T-helper 2 cell treated with Interferon-gamma antibody and Interleukin-4, amounts not matched to agents 5 μg/mL and 100 μg/mL, for 36 hours (primary cell): Measurements from ENCODE around the gene DTD1.

Experiments used
- DNase-seq: peaks from one replicate; pipeline ENCODE4 v3.0.0; 2021; ENCODE audit warnings: low spot score
- H3K27ac Mint-ChIP-seq: one replicate; pipeline ENCODE4 v1.8.0; 2021; ENCODE audit warnings: mild to moderate bottlenecking, mixed read lengths
- H3K27me3 Mint-ChIP-seq: one replicate; pipeline ENCODE4 v1.8.0; 2021; ENCODE audit warnings: low read depth, mixed read lengths
- H3K36me3 Mint-ChIP-seq: one replicate; pipeline ENCODE4 v1.8.0; 2021; ENCODE audit warnings: low read depth, mixed read lengths
- H3K4me1 Mint-ChIP-seq: one replicate; pipeline ENCODE4 v1.8.0; 2021; ENCODE audit warnings: low read depth, mixed read lengths
- H3K4me3 Mint-ChIP-seq: one replicate; pipeline ENCODE4 v1.8.0; 2022; ENCODE audit warnings: mild to moderate bottlenecking, moderate library complexity, mixed read lengths
- H3K9me3 Mint-ChIP-seq: one replicate; pipeline ENCODE4 v1.8.0; 2021; ENCODE audit warnings: mixed read lengths

The DTD1 gene

DNA sequence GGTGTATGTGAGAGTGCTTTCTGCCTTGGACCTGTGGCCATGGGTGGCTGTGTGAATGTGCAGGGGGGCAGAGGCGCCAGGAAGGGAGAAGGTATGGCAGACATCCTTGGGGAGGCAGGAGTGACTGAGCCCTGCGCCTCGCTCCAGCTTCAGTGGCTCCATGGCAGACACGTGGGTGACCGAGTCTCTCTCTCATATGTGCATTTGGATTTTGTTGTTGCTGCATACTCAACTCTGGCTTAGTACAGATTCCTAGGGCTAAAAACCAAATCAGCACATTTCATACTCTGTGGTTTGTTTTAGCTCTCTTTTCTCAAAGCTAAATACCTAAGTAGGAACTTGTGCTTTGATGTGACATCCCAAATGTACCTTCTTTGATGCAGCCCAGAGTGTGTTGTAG, 97.6 kb downstream of the DTD1 start:
- Mint-ChIP-seq H3K27me3 (no peaks in the 10 kb centered on the region), H3K4me1 (no peaks in the 10 kb centered on the region), H3K9me3 (no peaks in the 10 kb centered on the region), H3K4me3 (no peak overlapping the region), H3K27ac (no peak overlapping the region), H3K36me3 (no peaks in the 10 kb centered on the region)
- DNase-seq, result no peak

DNA sequence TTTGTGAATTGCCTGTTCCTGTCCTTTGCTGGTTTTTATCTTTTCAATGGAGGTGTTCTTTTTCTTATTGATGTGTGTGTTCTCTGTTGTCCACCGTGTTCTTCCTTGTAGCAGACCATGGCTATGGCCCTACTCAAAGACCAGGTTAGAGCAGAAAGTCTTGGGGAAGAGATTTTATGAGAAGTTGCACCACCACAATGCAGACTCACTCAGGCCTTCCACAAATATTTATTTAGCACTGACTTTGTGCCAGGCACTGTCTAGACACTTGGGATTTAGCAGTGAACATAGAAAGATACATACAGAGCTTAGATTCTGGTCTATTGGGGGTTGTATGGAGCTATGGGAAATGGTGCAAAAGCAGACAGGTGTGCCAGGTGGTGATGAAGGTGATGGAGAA, 98.8 kb downstream of the DTD1 start:
- Mint-ChIP-seq H3K27ac (no peak overlapping the region), H3K4me1 (no peaks in the 10 kb centered on the region), H3K36me3 (no peaks in the 10 kb centered on the region), H3K9me3 (no peaks in the 10 kb centered on the region), H3K4me3 (no peak overlapping the region), H3K27me3 (no peaks in the 10 kb centered on the region)
- no peak for DNase-seq

DNA sequence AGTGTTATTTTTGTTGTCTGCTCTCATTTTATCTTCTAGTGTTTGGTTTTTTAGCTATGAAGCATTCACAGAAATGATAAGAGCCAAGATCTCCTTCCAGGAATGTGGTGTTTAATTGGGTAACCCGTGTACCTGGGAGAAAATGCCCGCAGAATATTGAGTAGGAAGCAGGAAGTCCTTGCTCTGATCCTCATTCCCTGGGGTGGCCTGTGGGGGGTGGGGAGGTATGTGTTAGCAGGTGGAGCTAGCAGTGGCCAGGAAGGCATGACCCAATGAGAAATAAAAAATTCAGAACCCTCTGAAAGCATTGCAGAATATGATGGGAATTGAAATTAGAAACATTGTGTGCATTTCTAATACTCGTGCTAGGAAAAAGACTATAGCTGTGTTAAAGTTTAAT, 100.8 kb downstream of the DTD1 start:
- no peaks in the 10 kb centered on the region for H3K4me1 Mint-ChIP-seq
- no peaks in the 10 kb centered on the region for H3K27me3 Mint-ChIP-seq
- no peak for DNase-seq
- H3K4me3 Mint-ChIP-seq, result no peak overlapping the region
- H3K36me3 Mint-ChIP-seq, result no peaks in the 10 kb centered on the region
- no peak overlapping the region for H3K27ac Mint-ChIP-seq
- H3K9me3 Mint-ChIP-seq, result no peaks in the 10 kb centered on the region

DNA sequence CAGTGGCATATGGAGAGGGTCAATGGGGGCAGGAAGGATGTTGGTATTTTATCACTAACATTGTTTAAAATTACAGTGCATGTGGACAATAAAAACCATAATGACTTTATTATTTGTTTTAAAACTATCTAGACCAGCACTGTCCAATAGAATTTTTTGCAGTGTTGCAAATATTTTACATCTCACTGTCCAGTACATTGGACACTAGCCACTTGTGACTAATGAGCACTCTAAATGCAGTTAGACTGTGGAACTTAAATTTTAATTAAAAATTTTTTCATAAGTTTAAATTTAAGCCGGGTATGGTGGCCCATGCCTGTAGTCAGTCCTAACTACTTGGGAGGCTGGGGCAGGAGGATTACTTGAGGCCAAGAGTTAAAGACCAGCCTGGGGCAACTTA, 101.7 kb downstream of the DTD1 start:
- Mint-ChIP-seq H3K27ac (no peak overlapping the region), H3K27me3 (no peaks in the 10 kb centered on the region), H3K4me3 (no peak overlapping the region), H3K9me3 (no peaks in the 10 kb centered on the region), H3K36me3 (no peaks in the 10 kb centered on the region), H3K4me1 (no peaks in the 10 kb centered on the region)
- no peak for DNase-seq

DNA sequence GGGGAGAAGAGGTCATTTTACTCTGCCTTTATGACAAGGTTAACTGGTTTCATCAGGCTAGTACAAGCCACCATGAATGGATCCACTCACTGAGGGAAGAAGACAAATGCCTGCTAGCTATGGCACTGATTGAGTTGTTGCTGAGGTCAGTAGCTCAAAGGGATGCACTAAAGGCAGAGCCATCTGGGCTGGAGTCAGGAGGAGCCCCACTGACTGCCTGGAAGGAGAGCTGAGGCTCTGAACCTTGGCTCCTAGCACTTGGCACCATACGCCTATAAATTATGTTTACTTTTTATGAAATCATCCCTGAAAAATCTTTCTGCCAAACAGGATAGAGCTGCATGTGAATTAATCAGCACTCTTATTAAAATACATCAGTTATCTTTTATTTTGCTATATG, 104.6 kb downstream of the DTD1 start:
- no peaks in the 10 kb centered on the region for H3K4me1 Mint-ChIP-seq
- H3K4me3 Mint-ChIP-seq, result no peak overlapping the region
- no peaks in the 10 kb centered on the region for H3K36me3 Mint-ChIP-seq
- H3K27me3 Mint-ChIP-seq, result no peaks in the 10 kb centered on the region
- DNase-seq, result no peak
- H3K27ac Mint-ChIP-seq, result no peak overlapping the region
- H3K9me3 Mint-ChIP-seq, result no peaks in the 10 kb centered on the region

DNA sequence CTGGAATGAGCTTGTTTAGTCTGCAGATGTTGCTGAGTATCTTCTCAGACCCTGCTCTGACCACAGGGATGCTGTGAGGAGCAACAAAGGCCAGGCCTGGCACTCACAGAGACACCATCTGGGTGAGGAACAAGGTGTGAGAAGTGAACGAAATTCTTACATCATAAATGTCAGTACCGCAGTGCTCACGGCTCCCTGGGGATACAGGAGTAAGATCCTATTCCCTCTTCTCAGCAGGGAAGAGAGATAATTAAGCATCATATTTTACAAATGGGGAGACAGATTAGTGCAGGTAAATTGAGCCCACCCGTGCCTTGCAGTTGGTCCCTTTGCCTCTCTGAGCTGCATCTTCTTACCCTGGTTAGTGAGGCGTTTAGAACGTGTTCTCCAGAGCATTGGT, 106.2 kb downstream of the DTD1 start:
- Mint-ChIP-seq H3K9me3 (no peaks in the 10 kb centered on the region), H3K27ac (no peak overlapping the region), H3K27me3 (no peaks in the 10 kb centered on the region), H3K4me1 (no peaks in the 10 kb centered on the region), H3K4me3 (no peak overlapping the region), H3K36me3 (no peaks in the 10 kb centered on the region)
- DNase-seq, result no peak

DNA sequence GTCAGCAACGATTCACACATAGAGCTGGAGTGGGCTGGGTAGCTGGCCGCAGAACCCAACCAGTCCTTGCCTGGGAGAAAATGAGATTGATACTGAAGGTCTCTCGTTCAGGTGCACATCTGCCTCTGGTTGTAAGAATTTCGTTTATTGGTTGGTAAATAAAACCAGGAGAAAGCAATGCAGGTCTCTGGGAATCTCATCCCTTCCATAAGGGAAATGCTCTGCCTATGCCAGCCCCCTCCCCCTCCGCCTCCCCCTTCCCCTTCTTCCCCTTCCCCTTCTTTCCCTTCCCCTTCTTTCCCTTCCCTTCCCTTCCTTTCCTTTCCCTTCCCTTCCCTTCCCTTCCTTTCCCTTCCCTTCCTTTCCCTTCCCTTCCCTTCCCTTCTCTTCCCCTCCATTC, 107.3 kb downstream of the DTD1 start:
- Mint-ChIP-seq H3K27ac (no peak overlapping the region), H3K4me3 (no peak overlapping the region), H3K27me3 (no peaks in the 10 kb centered on the region), H3K9me3 (no peaks in the 10 kb centered on the region), H3K36me3 (no peaks in the 10 kb centered on the region), H3K4me1 (no peaks in the 10 kb centered on the region)
- DNase-seq, result no peak

DNA sequence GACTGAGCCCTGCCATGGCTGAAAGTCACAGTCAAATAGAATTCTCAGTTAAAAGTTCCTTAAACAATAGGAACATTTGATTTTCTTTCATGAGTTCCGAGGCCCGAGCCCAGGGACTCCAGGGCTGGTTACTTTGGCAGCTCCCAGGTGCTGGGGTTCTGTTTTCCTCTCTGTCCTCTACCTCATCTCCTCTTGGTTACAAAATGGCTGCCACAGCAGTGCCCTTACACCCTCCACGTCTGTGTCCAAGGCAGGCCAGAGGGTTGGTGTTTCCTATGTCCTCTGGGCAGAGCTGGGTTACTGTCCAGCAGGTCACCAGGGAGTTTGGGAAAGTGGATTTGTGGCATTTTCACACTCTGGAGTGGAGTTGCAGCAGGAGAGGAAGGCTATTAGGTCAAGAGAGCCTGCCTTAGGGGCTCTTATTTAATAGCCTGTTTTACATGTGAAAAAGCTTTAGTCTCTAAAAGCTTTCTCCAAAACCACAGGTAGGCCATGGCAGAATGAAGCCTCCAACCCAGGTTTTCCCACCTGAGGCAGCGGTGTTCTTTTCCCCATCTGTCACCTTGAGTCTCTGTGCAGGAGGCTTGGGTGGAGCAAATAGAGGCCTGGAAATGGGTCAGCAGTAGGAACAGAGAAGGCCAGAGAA, 111.0 kb downstream of the DTD1 start:
- no peak overlapping the region for H3K27ac Mint-ChIP-seq
- H3K9me3 Mint-ChIP-seq, result no peaks in the 10 kb centered on the region
- no peaks in the 10 kb centered on the region for H3K36me3 Mint-ChIP-seq
- no peaks in the 10 kb centered on the region for H3K4me1 Mint-ChIP-seq
- DNase-seq, result no peak
- H3K27me3 Mint-ChIP-seq, result no peaks in the 10 kb centered on the region
- no peak overlapping the region for H3K4me3 Mint-ChIP-seq

DNA sequence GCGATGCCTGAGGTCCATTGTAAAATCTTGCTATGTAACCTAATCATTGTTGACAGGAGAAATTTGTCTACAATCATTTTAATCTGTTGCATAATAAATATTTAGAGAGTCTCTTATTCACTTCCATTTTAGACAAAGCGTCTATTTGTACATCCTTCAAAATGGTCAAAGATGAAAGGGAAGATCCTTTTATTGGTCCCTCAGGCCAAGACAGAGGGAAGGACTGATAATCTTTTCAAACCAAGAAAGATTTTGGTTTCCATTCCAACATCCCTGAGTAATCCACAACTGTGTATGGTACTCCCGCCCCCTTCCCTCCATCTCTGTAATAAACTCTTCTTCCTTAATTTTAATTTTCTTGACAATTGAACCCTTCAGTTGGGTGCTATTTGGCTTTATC, 114.1 kb downstream of the DTD1 start:
- Mint-ChIP-seq H3K4me3 (no peak overlapping the region), H3K27me3 (no peaks in the 10 kb centered on the region), H3K9me3 (no peaks in the 10 kb centered on the region), H3K36me3 (no peaks in the 10 kb centered on the region), H3K27ac (no peak overlapping the region), H3K4me1 (no peaks in the 10 kb centered on the region)
- no peak for DNase-seq

DNA sequence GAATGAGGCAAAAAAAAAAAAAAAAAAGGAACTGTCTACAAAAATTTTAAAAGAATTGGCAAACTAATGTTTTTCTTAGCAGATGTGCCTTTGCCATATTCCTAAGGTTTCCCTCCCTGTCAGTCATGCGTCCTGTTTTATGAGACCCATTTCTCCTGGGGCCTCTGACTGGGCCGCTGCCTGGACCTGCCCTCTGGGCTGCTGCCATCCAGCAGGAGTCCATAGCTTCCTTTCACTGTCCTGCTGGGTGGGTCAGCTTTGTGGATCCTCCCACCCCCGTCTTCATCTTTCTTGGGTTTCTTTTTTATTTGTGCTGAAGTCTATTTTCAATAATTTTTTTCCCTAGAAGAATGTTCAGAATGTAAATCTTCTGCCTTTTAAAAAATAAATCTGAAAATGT, 114.9 kb downstream of the DTD1 start:
- no peaks in the 10 kb centered on the region for H3K27me3 Mint-ChIP-seq
- DNase-seq, result no peak
- H3K36me3 Mint-ChIP-seq, result no peaks in the 10 kb centered on the region
- no peak overlapping the region for H3K27ac Mint-ChIP-seq
- no peaks in the 10 kb centered on the region for H3K9me3 Mint-ChIP-seq
- no peaks in the 10 kb centered on the region for H3K4me1 Mint-ChIP-seq
- H3K4me3 Mint-ChIP-seq, result no peak overlapping the region

DNA sequence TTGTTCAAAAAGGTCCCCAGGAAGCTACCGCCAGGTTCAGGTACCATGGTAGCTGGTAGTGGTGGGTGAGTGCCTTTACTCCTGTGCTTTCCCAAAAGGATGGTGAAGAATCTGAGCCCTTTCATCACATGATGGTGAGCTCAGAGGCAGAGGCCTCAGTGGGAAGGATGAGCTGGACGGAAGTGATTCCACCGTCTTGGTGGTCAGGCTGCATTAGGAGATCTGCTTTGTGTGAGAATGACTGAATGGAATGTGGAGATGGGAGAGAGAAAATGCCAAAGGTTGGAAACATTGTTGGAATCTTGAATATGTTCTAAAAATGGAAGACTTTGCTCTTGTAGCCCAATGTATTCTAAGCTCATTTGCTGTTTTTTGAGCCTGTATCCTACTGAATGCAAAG, 117.6 kb downstream of the DTD1 start:
- Mint-ChIP-seq H3K4me1 (no peaks in the 10 kb centered on the region), H3K27me3 (no peaks in the 10 kb centered on the region), H3K4me3 (no peak overlapping the region), H3K27ac (no peak overlapping the region), H3K36me3 (no peaks in the 10 kb centered on the region), H3K9me3 (no peaks in the 10 kb centered on the region)
- no peak for DNase-seq

DNA sequence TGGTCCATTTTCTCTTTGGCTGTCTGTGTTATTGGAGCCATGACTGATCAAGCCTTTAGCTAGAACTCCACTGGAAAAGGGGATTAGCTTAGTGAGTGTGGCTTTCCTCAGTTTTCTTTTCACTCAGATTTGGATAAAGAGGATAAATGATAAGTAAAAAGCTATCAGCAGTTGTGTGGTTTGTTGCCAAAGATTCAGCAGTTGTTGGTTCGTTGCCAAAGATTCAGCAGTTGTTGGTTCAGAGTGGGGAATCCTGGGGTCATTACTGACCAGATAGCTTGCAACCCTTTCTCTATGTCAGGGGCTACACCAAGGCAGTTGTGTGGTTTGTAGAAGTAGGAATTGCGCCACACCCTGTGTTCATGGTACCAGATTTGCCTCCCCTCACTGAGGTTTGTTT, 118.1 kb downstream of the DTD1 start:
- H3K36me3 Mint-ChIP-seq, result no peaks in the 10 kb centered on the region

DNA sequence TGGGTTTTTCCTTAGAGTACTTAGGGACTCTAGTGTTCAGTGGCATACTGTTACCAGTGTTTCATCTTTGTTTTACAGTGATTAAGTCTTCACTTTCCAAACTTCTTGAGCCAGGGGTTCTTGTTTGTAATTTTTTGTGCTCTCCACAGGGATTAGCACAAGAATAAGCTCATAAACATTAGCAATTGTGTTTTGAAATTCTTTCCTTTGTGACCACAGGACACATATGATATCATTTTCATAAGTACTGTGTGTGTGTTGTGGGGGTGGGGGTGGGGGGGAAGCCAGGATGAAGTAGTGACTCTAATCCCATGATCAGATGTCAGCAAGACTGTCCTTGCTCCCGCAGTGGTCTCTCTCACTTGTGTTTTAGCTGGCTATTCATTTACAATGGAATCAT, 124.3 kb downstream of the DTD1 start:
- peaks cover 2% of the 10 kb centered on the region for H3K4me1 Mint-ChIP-seq
- H3K36me3 Mint-ChIP-seq, result no peaks in the 10 kb centered on the region

More for the DNA sequence above, 118.1 kb downstream of the DTD1 start:
- H3K27me3 Mint-ChIP-seq, result no peaks in the 10 kb centered on the region
- H3K9me3 Mint-ChIP-seq, result no peaks in the 10 kb centered on the region
- no peaks in the 10 kb centered on the region for H3K4me1 Mint-ChIP-seq
- H3K27ac Mint-ChIP-seq, result no peak overlapping the region
- no peak for DNase-seq
- no peak overlapping the region for H3K4me3 Mint-ChIP-seq

DNA sequence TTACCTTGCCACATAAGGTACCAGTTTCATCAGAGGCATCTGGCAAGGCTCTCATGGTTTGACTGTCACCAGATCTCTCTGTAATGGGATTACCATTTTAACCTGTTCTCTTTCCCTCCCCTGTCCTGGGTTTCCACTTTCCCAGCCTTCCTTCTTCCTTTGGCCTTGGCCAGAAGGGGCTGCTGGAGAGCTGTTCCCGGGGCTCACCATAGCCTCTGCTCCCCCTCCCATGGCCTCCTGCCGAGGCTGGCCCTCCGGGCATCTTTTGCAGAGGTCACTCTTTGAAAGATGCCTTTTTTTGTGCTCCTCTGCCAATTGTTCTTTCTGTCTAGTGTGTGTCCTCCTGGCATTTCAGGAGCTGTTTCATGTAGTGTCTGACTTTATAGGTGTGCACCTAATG, 125.0 kb downstream of the DTD1 start:
- no peak overlapping the region for H3K4me3 Mint-ChIP-seq
- no peak overlapping the region for H3K27ac Mint-ChIP-seq
- no peak for DNase-seq
- H3K9me3 Mint-ChIP-seq, result no peaks in the 10 kb centered on the region
- H3K4me1 Mint-ChIP-seq, result peaks cover 2% of the 10 kb centered on the region
- no peaks in the 10 kb centered on the region for H3K36me3 Mint-ChIP-seq
- H3K27me3 Mint-ChIP-seq, result no peaks in the 10 kb centered on the region

More for the DNA sequence above, 124.3 kb downstream of the DTD1 start:
- no peak for DNase-seq
- no peak overlapping the region for H3K27ac Mint-ChIP-seq
- no peaks in the 10 kb centered on the region for H3K9me3 Mint-ChIP-seq
- no peaks in the 10 kb centered on the region for H3K27me3 Mint-ChIP-seq
- H3K4me3 Mint-ChIP-seq, result no peak overlapping the region

DNA sequence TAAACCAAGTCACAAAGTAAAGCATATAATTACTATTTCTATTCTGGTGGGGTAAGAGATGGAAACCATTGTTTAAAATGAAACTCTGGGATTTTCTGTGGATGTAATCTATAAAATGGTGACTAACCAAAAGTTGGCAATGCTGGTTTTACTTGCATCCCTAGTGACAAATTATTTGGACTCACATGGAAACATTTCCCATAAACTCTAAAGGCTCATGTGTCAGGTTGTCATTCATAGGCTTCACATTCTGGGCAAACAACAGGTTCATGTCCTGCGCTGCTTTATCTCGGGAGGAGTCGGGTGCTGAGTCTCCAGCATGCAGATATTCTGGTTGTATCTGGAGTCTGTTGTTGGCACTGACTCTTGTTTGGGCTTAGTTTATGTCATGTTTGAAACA, 127.7 kb downstream of the DTD1 start:
- no peaks in the 10 kb centered on the region for H3K9me3 Mint-ChIP-seq

More for the DNA sequence above, 127.7 kb downstream of the DTD1 start:
- DNase-seq, result no peak
- H3K4me3 Mint-ChIP-seq, result no peak overlapping the region
- no peak overlapping the region for H3K27ac Mint-ChIP-seq
- H3K36me3 Mint-ChIP-seq, result no peaks in the 10 kb centered on the region
- peaks cover 2% of the 10 kb centered on the region for H3K4me1 Mint-ChIP-seq
- H3K27me3 Mint-ChIP-seq, result no peaks in the 10 kb centered on the region
